G401.6 (cell line): ENCODE results near the gene PDZD2.
"Not testable (repeated sequence)": the region's sequence is repeated elsewhere in the genome, so short reads cannot be mapped to it uniquely, and the experiment has no call there.

Experiments
- FAIRE-seq: peaks from 2 replicates; lab custom pipeline; 2012; peaks lifted over from hg19 to GRCh38; lab: Jason Lieb, UNC

The PDZD2 gene

DNA sequence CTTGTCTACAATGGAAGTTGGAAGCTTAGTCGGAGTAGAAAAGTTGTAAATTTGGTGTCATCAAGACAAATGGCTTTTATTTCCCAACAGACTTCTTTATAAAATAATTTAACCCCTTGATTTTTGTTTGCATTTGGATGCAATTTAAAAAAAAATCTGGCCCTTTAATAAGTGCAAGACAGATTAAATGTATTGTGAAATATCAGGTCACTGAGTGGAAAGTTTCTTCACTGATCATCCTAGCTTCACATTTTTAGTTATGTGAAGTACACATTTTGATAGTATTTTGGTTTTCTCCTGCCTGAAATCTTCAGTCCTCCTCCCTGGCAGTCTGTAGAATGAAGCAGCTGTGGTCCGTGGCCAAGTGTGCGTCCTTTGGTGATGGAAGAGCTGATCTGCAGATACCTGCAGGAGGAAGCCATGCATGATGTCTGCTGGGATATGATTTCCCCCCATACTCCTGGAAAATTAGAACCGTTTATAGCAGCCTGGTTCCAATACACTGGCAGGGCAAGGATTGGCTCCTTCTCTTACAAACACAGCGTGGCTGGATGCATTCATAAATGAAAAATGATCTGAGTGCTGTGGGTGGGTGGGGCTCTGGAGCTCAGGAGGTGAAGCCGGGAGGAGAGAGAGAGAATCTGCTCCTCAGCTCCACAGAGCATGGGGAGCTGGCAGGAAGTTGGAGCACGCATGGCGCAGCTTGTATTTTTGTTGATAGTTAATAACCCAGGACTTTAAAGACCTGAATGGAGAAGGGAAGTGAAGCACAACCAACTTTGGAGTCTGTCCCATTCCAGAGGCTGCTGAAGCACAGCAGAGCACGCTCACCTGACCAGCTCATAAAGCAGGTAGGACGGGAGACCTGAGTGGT is 296.8 kb downstream of the PDZD2 start:
- FAIRE-seq = no peak

DNA sequence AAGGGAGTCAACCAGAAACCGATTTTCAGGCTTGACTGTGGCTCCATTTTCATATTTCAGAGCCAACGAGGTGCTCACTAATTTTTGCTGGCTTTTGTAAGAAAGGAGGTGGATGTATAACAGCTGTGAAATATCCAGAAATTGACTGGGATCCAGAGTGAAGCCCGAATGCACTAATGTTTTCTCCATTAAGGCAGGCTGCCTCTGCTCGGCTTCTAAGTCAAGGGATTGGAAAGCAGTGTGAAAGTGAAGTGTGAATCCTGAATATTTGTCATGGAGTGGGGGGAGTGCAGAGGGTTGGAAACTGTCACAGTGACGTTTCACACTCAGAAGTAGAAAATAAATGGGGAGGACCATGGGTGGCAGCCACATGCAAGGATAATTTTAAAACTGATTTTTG is 297.8 kb downstream of the PDZD2 start:
- FAIRE-seq = no peak

DNA sequence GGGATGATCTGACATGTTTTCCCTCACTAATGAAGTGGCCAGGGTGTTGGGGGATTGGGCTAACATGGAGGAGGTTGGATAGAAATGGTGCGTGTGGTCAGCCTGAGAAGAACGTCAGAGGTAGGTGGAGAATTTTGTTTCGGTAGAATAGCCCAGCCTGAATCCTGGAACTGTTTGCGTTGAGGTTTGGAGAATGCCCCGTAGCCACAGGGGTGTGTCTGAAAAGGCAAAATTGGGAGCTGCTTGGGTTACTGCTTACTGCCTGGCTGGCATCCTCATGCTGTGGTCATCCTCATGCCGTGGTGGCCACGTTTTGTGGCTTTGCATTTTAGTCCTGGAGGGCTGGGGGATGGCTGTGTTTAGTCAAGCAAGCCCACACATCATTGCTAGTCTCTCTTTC is 298.3 kb downstream of the PDZD2 start:
- FAIRE-seq = no peak

DNA sequence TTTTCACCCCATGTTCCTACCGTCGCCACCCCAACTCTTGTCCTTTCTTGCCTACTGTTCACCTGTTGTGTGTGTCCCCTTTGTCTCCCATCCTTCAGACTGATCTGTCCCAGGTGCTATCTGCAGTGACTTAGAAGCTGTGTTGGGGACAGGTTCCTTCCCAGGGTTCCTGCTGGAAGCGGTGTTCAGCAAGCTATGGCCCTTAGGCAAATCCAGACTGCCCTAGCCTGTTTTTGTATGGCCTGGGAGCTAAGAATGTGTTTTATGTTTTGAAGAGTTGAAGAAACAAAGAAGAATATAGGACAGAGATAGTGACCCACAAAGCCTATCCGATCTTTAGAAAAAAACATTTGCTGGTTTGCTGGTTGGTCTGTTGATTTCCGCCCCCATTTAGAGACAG is 298.8 kb downstream of the PDZD2 start:
- no peak for FAIRE-seq

DNA sequence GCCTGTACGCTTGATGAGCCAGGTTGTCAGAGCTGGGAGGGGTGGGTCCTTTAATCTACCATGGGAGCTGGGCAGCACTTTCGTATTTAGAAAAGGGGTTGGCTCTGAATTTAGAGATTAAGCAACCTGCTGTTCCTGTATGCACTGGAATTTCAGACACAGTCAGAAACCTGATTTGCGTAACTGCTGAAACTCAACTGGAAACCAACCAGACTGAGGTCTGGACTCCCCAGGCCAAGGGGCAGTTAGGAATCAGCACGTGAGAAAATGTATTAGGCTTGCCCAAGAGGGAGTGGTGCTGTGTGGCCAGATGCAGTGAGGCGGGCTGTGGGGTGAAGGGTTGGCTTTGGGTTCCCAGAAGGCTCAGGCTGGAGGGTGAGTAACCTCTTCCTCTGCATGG is 300.2 kb downstream of the PDZD2 start:
- FAIRE-seq = no peak

DNA sequence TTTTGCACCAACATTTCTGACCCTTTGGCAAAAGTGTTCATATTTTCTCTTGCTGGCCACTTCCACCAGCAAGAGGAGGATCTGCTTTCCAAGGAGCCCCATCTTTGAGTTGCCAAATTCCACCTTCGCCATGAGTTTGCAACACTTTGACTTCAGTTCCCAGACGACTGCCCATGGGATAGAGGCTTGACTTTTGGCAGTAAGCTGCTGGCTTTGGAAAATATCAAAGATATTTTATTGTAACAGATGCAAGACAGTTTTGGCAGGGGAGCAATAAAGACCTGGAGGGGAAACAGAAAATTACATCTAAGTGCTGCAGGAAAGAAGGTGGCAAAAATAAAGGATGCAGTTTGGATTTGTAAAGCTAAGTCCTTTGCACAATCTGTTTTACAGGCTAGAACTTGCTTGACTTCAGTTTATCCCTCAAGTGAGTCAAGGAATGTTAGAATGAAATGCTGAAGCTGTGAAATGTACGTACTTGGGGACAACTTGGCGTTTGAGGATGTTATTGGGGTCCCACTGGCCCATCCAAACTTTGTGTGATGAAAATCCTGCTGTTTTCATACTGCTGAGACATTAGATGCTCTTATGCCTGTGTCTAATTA is 302.3 kb downstream of the PDZD2 start:
- FAIRE-seq = no peak

DNA sequence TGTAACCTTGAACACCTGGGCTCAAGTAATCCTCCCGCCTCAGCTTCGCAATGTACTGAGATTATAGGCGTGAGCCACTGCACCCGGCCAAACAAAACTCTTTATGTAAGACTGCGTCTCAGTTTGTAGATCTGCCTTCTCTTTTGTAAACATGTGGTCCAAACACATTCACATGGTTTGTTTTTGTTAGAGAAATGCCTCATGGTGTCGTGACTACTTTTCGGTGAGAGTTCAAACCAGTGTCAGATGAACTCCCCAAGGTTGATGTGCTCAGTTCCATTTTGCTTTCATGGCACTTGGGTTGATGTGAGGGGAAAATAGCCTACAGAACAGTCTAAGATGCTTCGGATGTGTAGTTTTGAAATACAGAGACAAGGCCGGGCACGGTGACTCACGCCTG is 303.6 kb downstream of the PDZD2 start:
- no peak for FAIRE-seq

DNA sequence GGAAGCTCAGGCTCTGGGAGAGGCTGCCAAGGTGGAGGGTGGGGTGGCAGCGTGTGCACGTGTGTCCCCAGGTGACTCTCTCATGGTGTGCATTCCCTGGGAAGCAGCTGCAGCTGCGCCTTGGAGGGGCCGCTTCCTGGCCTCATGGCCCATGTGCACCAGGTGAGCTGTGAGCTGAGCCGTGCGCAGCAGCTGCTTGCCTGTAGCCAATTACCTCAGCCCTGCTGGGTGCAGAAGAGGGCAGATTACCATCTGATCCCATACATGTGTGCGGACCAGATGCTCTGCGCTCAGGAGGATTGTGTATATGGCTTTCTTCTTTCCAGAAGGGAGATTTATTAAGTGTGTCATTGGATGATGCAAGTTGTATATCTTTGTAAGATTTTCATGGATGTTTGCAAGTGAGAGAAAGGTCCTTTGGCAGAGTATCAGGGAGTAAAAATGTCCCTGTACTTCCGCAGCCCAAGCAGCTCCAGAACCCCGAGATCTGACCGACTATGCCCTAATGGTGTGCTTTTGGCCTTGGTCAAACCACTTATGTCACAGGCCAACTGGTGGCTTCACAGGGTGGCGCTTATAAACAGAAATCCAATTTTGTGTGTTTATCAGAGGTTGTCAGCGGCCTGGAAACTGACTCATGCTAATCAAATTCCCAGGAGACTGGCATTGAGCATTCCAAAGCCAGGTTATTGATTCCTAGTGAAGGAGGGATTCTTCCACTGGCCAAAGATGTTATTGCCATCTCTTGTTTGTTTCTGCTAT is 305.9 kb downstream of the PDZD2 start:
- no peak for FAIRE-seq

DNA sequence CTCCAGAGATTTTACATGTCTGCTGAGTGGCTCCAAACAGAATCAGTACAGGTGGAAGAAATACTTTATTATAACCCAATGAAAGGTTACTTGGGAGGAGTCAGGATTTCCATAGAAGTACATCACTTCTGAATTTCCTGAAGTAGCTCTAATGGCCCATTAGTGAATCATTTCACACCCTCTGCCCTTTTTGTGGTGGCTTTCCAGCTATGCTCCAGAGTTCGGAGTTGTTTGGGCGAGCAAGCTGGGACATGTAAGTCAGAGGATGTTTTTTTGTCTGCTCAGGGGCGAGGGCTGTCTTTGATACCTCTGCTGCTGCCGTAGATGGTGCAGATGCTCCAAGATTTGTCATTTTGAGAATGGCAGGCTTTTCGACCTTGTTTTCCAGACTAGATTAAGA is 309.1 kb downstream of the PDZD2 start:
- FAIRE-seq = no peak

DNA sequence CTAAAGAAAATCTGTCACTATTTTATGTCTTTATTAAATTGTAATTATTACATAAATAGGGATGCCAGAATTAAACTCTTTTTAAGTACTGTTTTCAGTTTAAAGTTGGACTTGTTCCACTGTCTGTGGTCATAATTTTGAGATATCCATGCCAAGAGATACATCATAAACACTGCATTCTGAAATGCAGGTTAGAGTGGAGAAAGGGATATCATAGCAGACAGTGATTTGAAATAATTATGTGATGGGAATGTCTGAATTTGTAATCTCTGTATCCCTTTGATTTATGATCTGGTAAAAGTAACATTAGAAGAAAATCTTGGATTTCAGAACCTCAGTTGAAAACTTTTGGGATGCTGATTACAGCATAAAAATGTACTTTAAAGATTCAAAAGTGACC is 313.1 kb downstream of the PDZD2 start:
- FAIRE-seq = no peak

DNA sequence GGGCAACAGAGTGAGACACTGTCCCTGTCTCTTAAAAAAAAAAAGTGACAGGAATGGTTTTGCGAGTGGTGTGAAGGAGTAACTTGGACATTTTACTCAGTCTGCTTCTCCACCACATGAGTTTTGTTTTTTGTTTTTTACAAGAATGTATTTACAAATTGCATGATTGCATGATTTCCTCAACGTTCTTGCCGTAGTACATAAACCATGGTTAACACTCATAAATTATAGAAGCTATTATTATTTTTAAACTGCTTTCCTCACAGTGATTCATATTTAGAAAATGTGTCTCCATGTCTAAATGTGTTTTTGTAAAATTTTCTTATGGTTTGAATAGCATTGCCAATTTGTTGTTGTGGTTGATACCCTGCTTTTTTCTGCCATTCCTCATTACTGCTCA is 315.2 kb downstream of the PDZD2 start:
- no peak for FAIRE-seq

DNA sequence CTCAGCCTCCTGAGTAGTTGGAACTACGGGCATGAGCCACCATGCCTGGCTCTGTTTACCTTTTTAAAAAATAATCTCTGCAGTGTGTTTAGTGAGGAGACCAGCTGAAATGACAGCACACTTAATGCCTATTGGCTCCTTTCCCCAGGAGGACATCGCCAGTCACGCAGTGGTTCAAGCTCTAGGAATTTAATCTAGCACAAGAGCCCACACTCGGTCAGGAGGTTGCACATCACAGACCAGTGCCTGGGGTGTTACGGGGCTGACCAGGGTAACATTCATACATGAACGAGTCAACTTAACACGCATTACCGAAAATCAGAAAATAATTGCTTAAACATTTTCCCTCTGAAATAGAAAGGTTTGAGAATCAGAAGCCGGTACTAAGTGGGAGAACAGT is 318.2 kb downstream of the PDZD2 start:
- FAIRE-seq = no peak

DNA sequence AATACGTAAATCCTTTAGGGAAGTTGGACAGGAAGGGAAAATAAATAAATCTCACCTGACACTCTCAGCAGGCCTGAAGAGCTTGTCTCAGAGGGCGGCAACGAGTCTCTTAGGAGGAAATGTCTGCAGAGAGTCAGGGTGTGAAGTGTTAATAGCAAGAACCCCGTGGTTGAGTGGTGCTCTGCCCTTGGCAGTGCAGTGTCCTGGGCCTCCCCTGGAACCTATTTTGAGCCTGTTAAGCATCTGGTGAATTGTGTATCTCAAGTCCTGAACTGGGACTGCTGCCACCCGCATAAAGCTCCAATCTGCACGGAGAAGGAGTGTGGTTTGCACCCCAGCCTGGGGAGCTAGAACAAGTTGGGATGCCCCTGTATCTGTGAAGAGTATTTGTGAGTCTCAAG is 323.4 kb downstream of the PDZD2 start:
- FAIRE-seq = no peak

DNA sequence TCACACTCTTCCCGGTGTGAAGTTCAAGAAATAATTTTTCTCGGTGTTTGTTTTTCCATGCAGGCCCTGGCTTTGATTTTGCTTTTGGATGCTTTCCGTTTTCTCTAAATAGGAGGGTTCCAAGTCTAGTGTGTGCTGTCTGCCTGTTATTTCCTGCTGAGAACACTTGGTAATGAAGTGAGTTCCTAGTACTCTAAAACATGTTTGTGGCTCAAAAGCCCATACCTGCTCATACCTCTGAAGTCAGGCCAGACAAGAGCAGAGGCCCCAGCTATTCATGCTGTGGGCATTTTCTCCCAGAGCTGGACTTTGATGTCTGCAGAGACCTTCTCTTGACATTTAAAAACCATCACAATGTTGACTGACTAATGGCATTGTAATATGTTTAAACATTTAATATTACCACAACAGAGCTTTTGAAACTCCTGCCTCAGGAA is 324.0 kb downstream of the PDZD2 start:
- no peak for FAIRE-seq

DNA sequence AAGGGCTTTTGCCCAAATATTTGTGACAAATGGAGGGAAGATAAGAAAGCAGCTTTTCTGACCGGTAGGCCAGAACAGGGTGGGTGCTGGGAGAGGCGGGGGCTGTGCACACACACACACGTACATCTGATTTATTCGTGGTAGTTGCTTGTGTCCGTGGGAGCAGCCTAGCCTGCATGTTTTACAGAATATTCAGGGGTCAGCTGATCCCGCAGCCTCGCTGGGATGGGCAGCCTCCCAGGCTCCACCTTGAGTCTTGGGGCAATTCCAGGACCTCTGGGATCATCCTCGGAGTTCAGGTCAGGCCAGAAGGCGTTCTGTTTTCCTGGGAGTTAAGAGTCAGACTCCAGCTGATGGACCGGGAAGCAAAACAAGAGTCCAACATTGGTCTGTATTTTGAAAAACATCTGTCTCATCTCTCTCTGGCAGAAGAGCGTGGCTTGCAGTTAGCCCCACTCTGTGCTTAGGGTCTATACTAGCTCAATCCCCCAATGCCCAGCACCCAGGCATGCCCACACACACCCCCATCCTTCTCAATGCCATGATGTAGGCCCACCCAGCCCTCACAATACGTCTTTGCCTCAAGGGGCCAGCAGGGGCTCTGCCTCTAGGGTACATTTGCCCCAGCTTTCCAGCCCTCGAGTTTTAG is 324.6 kb downstream of the PDZD2 start:
- no peak for FAIRE-seq

DNA sequence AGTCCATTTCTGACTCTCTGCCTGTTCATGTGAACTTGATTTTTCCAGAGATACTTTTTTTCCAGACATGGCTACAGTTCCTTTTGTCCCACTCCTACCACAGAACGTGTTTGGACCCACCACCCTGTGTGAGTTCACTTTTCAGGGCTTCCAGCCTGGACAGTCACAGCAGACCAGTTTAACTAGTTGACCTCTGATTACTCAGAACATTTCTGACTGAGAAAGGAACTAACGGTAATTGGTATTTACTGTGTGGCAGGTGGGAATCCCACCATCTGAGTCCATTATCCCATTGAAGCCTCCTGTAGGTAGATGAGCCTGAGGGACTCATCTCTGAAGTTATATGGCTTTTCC is 325.1 kb downstream of the PDZD2 start:
- FAIRE-seq = no peak

DNA sequence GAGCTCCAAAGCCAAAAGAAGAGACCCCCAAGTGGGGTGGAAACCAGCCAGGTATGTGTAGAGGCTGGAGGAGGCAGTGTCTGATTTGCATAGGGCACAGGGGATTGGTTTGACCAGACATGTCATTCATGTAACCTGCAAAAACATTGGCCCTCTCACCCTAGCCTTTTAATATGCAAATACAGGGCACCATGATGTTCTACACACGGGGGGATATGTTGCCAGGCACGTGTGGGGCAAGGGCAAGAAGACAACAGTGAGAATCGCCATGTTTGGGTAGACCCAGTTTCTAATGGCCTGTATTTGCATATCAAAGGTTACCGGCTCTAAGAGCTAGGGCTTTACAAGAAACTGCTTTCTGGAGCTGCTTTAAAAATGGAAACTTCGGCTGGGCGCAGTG is 326.3 kb downstream of the PDZD2 start:
- FAIRE-seq = no peak

DNA sequence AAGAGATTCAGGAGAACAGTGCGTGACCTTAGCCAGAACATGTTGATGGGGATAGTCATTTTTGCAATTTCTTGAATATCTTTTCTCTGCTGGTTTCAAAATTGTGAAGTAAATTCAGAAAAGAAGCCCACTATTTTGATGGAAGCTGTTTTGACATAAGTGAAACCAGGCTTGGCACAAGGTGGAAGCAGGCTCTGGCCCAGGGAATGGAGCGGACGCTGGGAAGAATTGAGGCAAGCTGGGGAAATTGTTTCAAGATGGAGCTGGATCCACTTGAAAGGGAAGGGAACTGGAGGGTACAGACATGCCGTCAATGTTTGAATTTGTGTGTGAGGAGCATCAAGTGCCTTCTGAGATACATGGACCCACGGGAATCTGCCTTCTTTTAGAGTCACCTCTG is 328.0 kb downstream of the PDZD2 start:
- FAIRE-seq = no peak

DNA sequence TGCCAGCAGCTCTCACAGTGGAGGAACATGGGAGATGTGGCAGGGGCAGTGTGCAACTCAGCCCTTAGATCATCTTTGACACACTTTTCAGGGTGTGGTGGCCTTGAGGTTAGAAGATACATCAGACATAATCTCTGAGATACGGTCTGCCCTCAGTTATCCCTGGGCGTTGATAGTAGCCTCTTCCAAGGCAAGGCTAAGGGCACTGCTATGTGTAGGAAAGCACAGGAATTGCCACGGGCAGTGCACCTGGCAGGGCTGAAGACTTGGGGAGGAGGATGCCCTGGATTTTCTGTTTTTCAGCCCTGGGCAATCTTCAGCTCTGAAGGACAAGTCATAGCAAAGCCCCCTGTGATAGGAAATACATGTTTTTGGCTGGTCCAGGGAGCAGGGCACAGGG is 328.5 kb downstream of the PDZD2 start:
- no peak for FAIRE-seq

DNA sequence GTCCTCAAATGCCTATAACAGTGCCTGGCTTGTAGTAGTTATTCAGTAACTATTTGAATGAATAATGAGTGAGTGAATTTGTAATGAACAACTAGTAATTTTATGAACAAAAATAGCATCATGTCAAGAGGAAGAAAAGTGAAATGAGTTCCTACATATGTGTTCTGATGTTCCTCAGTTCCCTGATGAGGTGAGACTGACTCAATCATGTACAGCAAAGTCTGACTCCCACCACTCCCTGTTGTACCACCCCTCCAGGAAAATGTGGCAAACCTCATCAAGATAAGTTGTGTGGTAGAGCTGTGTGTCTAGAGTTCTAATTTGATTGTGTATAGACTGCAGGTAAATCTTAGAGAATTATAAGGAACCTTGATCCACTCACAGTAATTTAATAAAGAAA is 333.6 kb downstream of the PDZD2 start:
- no peak for FAIRE-seq

DNA sequence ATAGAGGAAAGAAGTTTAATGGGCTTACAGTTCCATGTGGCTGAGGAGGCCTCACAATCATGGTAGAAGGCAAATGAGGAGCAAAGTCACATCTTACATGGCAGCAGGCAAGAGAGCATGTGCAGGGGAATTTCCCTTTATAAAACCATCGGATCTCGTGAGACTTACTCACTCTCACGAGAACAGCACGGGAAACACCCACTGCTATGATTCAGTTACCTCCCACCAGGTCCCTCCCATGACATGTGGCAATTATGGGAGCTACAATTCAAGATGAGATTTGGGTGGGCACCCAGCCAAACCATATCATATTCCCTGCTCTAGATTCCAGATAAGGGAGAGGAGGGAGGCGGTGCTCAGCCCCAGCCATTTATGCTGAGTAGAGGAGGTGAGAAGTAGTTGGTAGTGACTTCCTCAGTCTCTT is 336.3 kb downstream of the PDZD2 start:
- FAIRE-seq = not testable (repeated sequence)

DNA sequence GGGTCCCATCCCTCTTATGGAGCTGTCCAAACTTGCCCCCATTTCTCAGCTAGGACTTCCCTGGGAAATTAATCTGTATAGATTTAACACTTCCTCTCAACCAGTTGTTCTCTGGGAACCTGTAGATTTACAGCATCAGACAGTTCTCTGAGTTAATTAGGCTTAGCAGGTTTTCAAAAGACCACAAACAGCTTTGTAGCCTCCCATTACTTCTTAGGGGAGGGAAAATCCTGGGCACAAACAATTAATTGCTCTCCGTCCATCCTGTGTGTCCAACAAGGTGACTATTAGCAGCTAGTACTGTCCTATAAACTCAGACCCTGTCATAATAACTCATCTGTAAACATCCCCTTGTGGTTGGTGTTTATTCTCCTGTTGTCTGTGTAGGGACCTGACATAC is 337.2 kb downstream of the PDZD2 start:
- FAIRE-seq = no peak
